Smooth muscle cell (in vitro differentiated cells): ENCODE results near the gene SMIM3. TPM values are rescaled to one million over a fixed set of nuclear protein-coding genes. Genes with fewer than 3 reads are reported as not detected.
"Not testable (repeated sequence)": the region's sequence is repeated elsewhere in the genome, so short reads cannot be mapped to it uniquely, and the experiment has no call there.

ENCODE experiments used
- DNase-seq: peaks from one replicate; lab custom pipeline; 2025; ENCODE audit not compliant: unreplicated experiment; lab: John Stamatoyannopoulos, UW
- H2AFZ ChIP-seq: fragments of 200-600 bp; sonication (generic); 2 replicates; pipeline ENCODE4 v1.6.0; 2016; ENCODE audit warnings: antibody characterized with exemption, low read depth, mild to moderate bottlenecking
- H3F3A ChIP-seq: fragments of 200-600 bp; sonication (generic); 2 replicates; pipeline ENCODE4 v1.6.0; 2017; ENCODE audit warnings: antibody characterized with exemption, low read depth
- H3K27ac ChIP-seq: fragments of 200-600 bp; sonication (generic); 2 replicates; pipeline ENCODE4 v1.5.1; 2016; ENCODE audit warnings: low read depth, mild to moderate bottlenecking
- H3K27me3 ChIP-seq: fragments of 200-600 bp; sonication (generic); 2 replicates; pipeline ENCODE4 v1.6.1; 2016; ENCODE audit warnings: low read depth, mild to moderate bottlenecking
- H3K36me3 ChIP-seq: fragments of 200-600 bp; sonication (generic); 2 replicates; pipeline ENCODE4 v1.5.1; 2016; ENCODE audit warnings: low read depth
- H3K4me1 ChIP-seq: fragments of 200-600 bp; sonication (generic); 2 replicates; pipeline ENCODE4 v1.5.1; 2016; ENCODE audit warnings: low read depth
- H3K4me2 ChIP-seq: fragments of 200-600 bp; sonication (generic); 2 replicates; pipeline ENCODE4 v1.6.0; 2016; ENCODE audit warnings: mild to moderate bottlenecking
- H3K4me3 ChIP-seq: fragments of 200-600 bp; sonication (generic); 2 replicates; pipeline ENCODE4 v1.5.1; 2016; ENCODE audit warnings: mild to moderate bottlenecking
- H3K79me2 ChIP-seq: fragments of 200-600 bp; sonication (generic); 2 replicates; pipeline ENCODE4 v1.6.0; 2016; ENCODE audit warnings: low read depth, mild to moderate bottlenecking
- H3K9ac ChIP-seq: fragments of 200-600 bp; sonication (generic); 2 replicates; pipeline ENCODE4 v1.6.0; 2016; ENCODE audit warnings: low read depth
- H3K9me3 ChIP-seq: fragments of 200-600 bp; sonication (generic); replicated peaks from 2 replicates; pipeline ENCODE4 v1.5.1; 2016; ENCODE audit warnings: low read depth
- H4K20me1 ChIP-seq: fragments of 200-600 bp; sonication (generic); 2 replicates; pipeline ENCODE4 v1.6.0; 2016; ENCODE audit warnings: low read depth
- CTCF ChIP-seq: fragments of 200-600 bp; sonication (generic); IDR thresholded peaks from 2 replicates; pipeline ENCODE4 v1.5.1; 2017; ENCODE audit warnings: borderline replicate concordance, mild to moderate bottlenecking, antibody characterized with exemption; ENCODE audit not compliant: insufficient read depth, poor library complexity, severe bottlenecking
- WGBS: methylation state at CpG from one replicate; pipeline ENCODE4 v1.1.7; 2016; ENCODE audit warnings: low lambda C conversion rate; 5-methylcytosine and 5-hydroxymethylcytosine counted together
- polyA plus RNA-seq: library from polyadenylated mRNA; unstranded; fragments of >200 nt; fragmentation: Nextera tagmentation; extraction: Ambion mirVana; gene quantifications from 2 replicates; pipeline ENCODE4 v1.2.1, GENCODE V29; 2016
- total RNA-seq: library from RNA; depleted of rRNA; stranded (reverse); fragments of >200 nt; gene quantifications from 2 replicates; pipeline ENCODE4 v1.2.3, GENCODE V29; 2014

Gene SMIM3
- total and polyA plus RNA-seq, 2 experiments from 2014 or later: 178 to 261 TPM

DNA sequence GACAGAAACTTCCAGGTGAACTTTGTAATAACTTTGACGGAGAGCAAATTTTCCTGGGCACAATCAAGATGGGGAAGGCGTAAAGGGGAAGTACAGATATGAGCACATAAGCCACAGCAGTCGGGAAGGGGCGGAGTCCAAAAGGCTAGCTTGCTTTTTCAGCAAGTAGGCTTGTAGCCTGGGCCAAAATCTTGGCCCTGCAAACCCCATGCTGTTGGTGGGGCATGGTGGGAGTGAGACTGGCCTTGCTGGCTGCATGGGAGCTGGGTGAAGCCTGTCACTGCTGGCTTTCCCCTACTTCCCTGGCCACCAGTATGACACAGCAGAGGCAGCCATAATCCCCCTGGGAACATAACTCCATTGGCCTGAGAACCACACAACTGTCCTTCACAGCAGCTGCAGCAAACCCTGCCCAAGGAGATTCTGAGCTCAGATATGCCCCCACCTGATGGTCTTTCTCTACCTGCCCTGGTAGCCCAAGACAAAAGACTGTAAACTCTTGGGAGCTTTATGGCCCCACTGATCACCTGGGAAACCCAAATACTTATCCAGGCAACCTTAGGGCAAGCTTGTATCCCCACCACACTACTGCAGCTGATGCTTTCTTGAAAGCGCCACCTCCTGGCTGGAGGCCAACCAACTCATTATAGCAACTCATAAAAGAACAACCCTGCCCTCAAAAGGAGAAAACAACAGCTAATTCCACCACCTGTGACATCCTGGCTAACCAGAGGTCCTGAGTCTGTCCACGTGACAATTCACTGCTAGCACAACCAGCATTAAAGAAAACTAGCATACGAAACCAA lies 43.8 kb upstream of the SMIM3 start:
- Histone ChIP-seq H3F3A (no peaks in the 10 kb centered on the region), H3K4me1 (no peaks in the 10 kb centered on the region), H4K20me1 (peaks cover 43% of the 10 kb centered on the region), H3K9ac (no peak overlapping the region), H3K4me3 (no peak overlapping the region), H2AFZ (no peak overlapping the region), H3K9me3 (no peaks in the 10 kb centered on the region), H3K79me2 (peaks cover 74% of the 10 kb centered on the region), H3K27me3 (no peaks in the 10 kb centered on the region), H3K4me2 (no peak overlapping the region), H3K27ac (no peak overlapping the region), H3K36me3 (peaks cover 37% of the 10 kb centered on the region)
- 83% methylated on average over 7 of the region's 7 CpGs for WGBS
- DNase-seq: no peak
- no peak for TF ChIP-seq CTCF

DNA sequence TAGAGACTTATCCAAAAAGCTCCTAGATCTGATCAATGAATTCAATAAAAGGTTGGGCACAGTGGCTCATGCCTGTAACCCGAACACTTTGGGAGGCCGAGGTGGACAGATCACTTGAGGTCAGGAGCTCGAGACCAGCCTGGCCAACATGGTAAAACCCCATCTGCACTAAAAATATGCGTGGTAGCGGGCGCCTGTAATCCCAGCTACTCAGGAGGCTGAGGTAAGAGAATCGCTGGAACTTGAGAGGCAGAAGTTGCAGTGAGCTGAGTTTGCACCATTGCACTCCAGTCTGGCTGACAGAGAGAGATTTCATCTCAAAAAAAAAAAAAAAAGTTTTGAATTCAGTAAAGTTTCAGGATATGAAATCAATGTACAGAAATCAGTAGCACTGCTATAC lies 39.7 kb upstream of the SMIM3 start:
- Histone ChIP-seq H3K36me3 (peaks cover 3% of the 10 kb centered on the region), H3K4me2 (no peak overlapping the region), H4K20me1 (peaks cover 70% of the 10 kb centered on the region), H2AFZ (no peak overlapping the region), H3K4me1 (no peaks in the 10 kb centered on the region), H3K9me3 (no peaks in the 10 kb centered on the region), H3K9ac (no peak overlapping the region), H3K4me3 (no peak overlapping the region), H3K27me3 (no peaks in the 10 kb centered on the region), H3K79me2 (peaks cover 85% of the 10 kb centered on the region), H3K27ac (no peak overlapping the region), H3F3A (no peaks in the 10 kb centered on the region)
- TF ChIP-seq CTCF: no peak
- DNase-seq: no peak
- 97% methylated on average over 7 of the region's 7 CpGs for WGBS

DNA sequence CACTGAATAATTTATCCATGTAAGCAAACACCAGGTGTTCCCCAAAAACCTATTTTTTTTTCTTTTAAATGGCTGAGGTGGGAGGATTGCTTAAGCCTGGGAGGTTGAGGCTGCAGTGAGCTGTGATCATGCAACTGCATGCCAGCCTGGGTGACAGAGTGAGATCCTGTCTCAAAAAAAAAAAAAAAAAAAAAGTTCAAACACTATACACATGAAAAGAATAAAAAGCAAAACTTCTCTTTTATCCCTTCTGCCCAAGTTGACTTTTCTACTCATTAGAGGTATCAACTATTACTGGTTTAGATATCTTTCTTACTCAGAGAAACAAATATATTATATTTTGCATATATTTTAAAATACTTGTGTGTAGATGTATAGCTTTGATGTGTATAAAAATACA lies 37.6 kb upstream of the SMIM3 start:
- TF ChIP-seq CTCF: no peak
- H2AFZ ChIP-seq: no peak overlapping the region
- H3K9ac ChIP-seq: no peak overlapping the region
- no peak overlapping the region for H3K4me3 ChIP-seq
- H4K20me1 ChIP-seq: peaks cover 59% of the 10 kb centered on the region
- H3K79me2 ChIP-seq: peaks cover 66% of the 10 kb centered on the region
- no peaks in the 10 kb centered on the region for H3K27me3 ChIP-seq
- no peak for DNase-seq
- no peak overlapping the region for H3K4me2 ChIP-seq
- peaks cover 3% of the 10 kb centered on the region for H3K36me3 ChIP-seq
- no peaks in the 10 kb centered on the region for H3K4me1 ChIP-seq
- no peaks in the 10 kb centered on the region for H3F3A ChIP-seq
- no peaks in the 10 kb centered on the region for H3K9me3 ChIP-seq
- H3K27ac ChIP-seq: no peak overlapping the region

- DNase-seq: not testable (repeated sequence)
- H3K4me3 ChIP-seq: peak overlapping the region; percentile 16
These were observed 36.0 kb upstream of the SMIM3 start for GRCh38 chr5:150742455-150743141.

GRCh38 chr5:150743142-150743488 lies 35.4 kb upstream of the SMIM3 start:
- not testable (repeated sequence) for H3K36me3 ChIP-seq, H3K4me3 ChIP-seq, H3F3A ChIP-seq, H2AFZ ChIP-seq, H3K9me3 ChIP-seq, H3K4me1 ChIP-seq, H3K4me2 ChIP-seq, H3K9ac ChIP-seq, H3K27ac ChIP-seq, DNase-seq, H3K27me3 ChIP-seq
- Histone ChIP-seq H4K20me1 (peaks cover 47% of the 10 kb centered on the region), H3K79me2 (peaks cover 48% of the 10 kb centered on the region)
- 96% methylated on average over 9 of the region's 9 CpGs for WGBS

More at GRCh38 chr5:150742455-150743141, 36.0 kb upstream of the SMIM3 start:
- H3K9ac ChIP-seq, H2AFZ ChIP-seq, H3K4me1 ChIP-seq, H3F3A ChIP-seq, H3K27me3 ChIP-seq, H3K4me2 ChIP-seq, H3K27ac ChIP-seq, H3K36me3 ChIP-seq, H3K9me3 ChIP-seq: not testable (repeated sequence)
- peaks cover 53% of the 10 kb centered on the region for H3K79me2 ChIP-seq
- peaks cover 50% of the 10 kb centered on the region for H4K20me1 ChIP-seq
- WGBS: 88% methylated on average over 18 of the region's 18 CpGs
